A673 (cell line): ENCODE results near the gene SESN1. TPM values are rescaled to one million over a fixed set of nuclear protein-coding genes. Genes with fewer than 3 reads are reported as not detected.

Experiments used
- BruUV-seq: library from RNA; stranded (reverse); fragments of 400-500 nt; replicated peaks from 2 replicates; lab custom pipeline; 2021; lab: Mats Ljungman, UMichigan
- CTCF ChIA-PET: fragments of 300-600 bp; sonication (Branson Sonifier 250); formaldehyde crosslinking; loops from one replicate; lab custom pipeline; 2022; ENCODE audit warnings: antibody characterized with exemption; lab: Charles Lee
- POLR2A ChIA-PET: fragments of 300-600 bp; sonication (Branson Sonifier 250); formaldehyde crosslinking; loops from one replicate; lab custom pipeline; 2022; ENCODE audit warnings: antibody characterized with exemption; ENCODE audit not compliant: low non-redundant PET; lab: Charles Lee
- DNase-seq: peaks from one replicate; pipeline ENCODE4 v3.0.0-alpha.2; 2015; ENCODE audit warnings: low spot score
- H3K27ac ChIP-seq: fragments of 200-600 bp; sonication (generic); 2 replicates; pipeline ENCODE4 v1.5.1; 2016; ENCODE audit warnings: mixed run types, low read depth, mild to moderate bottlenecking, mixed read lengths, antibody characterized with exemption, low read length; ENCODE audit not compliant: poor library complexity, severe bottlenecking
- H3K27me3 ChIP-seq: fragments of 200-600 bp; sonication (generic); replicated peaks from 2 replicates; pipeline ENCODE4 v1.6.1; 2017; ENCODE audit warnings: mixed run types, low read depth, mild to moderate bottlenecking, mixed read lengths, antibody characterized with exemption, low read length; ENCODE audit not compliant: insufficient read depth, poor library complexity
- H3K36me3 ChIP-seq: fragments of 200-600 bp; sonication (generic); 2 replicates; pipeline ENCODE4 v1.6.1; 2016; ENCODE audit warnings: mixed run types, mild to moderate bottlenecking, mixed read lengths, antibody characterized with exemption, low read length; ENCODE audit not compliant: insufficient read depth, poor library complexity, severe bottlenecking
- H3K4me1 ChIP-seq: fragments of 200-600 bp; sonication (generic); 2 replicates; pipeline ENCODE4 v1.6.1; 2017; ENCODE audit warnings: mixed run types, mild to moderate bottlenecking, mixed read lengths, antibody characterized with exemption, low read length; ENCODE audit not compliant: insufficient read depth, poor library complexity, severe bottlenecking
- H3K4me3 ChIP-seq: fragments of 200-600 bp; sonication (generic); 2 replicates; pipeline ENCODE4 v1.5.1; 2016; ENCODE audit warnings: low read depth, mixed run types, mild to moderate bottlenecking, mixed read lengths, low read length; ENCODE audit not compliant: poor library complexity, severe bottlenecking
- H3K9me3 ChIP-seq: fragments of 200-600 bp; sonication (generic); 2 replicates; pipeline ENCODE4 v1.6.1; 2016; ENCODE audit warnings: mixed run types, low read depth, mild to moderate bottlenecking, mixed read lengths, antibody characterized with exemption, low read length; ENCODE audit not compliant: poor library complexity, severe bottlenecking
- EZH2 ChIP-seq: fragments of 200-600 bp; sonication (generic); IDR thresholded peaks from 2 replicates; pipeline ENCODE4 v1.6.1; 2017; ENCODE audit warnings: borderline replicate concordance, low read depth, mild to moderate bottlenecking, mixed read lengths, antibody characterized with exemption, low read length; ENCODE audit not compliant: poor library complexity, severe bottlenecking
- intact Hi-C: fragments of 100-400 bp; cut with micrococcal nuclease; formaldehyde crosslinking; loops from one replicate; pipeline ENCODE4 v1.10.0; 2022; ENCODE audit not compliant: unreplicated experiment
- total RNA-seq: library from RNA; stranded (reverse); gene quantifications from 2 replicates; pipeline ENCODE4 v1.2.3, GENCODE V29; 2021
- TF ChIP-seq, protein P1 (sequence below): fragments of 300-800, 200-600 bp; sonication (generic); conservative IDR thresholded peaks from 2 replicates; pipeline ENCODE4 v1.5.1; 2017; ENCODE audit warnings: low read depth, mild to moderate bottlenecking, antibody characterized with exemption, low read length, moderate library complexity, mixed read lengths

Gene SESN1
- total RNA-seq, 1 experiment from 2014 or later = 4.1 TPM

DNA sequence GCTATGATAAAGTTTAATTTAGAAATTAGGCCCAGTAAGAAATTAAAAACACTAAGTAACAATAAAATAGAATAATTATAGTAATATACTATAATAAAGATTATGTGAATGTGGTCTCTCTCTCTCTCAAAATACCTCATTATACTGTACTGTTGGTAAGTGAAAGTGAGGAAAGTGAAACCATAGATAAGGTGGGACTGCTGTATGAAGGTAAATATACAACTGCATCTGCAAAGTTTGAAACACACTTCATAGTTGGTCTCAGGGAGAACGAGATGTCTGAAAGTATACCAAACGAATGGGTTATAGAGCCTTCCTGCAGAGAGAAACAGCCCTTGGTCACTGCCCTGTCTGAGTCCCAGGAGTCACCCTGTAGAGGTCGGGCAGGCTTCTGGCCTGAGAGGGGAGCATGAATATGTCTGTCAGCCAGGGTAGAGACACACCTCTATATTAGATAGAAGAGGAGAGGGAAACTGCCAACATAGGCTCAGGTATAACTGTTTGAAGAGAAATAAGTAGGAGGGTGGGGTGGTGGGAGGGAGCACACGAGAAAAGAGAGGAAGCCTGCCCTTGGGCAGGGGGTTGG lies 31.8 kb downstream of the SESN1 start:
- BruUV-seq = no TSS peak
- Histone ChIP-seq H3K9me3 (no peaks in the 10 kb centered on the region), H3K27ac (no peak overlapping the region), H3K27me3 (no peaks in the 10 kb centered on the region), H3K4me1 (no peaks in the 10 kb centered on the region), H3K36me3 (no peaks in the 10 kb centered on the region), H3K4me3 (no peak overlapping the region)
- CTCF ChIA-PET = no interaction called here
- DNase-seq = no peak
- POLR2A ChIA-PET = no interaction called here
- intact Hi-C loops = no loop called here
- no peak for TF ChIP-seq EZH2
- TF ChIP-seq, protein P1, sequence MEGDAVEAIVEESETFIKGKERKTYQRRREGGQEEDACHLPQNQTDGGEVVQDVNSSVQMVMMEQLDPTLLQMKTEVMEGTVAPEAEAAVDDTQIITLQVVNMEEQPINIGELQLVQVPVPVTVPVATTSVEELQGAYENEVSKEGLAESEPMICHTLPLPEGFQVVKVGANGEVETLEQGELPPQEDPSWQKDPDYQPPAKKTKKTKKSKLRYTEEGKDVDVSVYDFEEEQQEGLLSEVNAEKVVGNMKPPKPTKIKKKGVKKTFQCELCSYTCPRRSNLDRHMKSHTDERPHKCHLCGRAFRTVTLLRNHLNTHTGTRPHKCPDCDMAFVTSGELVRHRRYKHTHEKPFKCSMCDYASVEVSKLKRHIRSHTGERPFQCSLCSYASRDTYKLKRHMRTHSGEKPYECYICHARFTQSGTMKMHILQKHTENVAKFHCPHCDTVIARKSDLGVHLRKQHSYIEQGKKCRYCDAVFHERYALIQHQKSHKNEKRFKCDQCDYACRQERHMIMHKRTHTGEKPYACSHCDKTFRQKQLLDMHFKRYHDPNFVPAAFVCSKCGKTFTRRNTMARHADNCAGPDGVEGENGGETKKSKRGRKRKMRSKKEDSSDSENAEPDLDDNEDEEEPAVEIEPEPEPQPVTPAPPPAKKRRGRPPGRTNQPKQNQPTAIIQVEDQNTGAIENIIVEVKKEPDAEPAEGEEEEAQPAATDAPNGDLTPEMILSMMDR = no peak

DNA sequence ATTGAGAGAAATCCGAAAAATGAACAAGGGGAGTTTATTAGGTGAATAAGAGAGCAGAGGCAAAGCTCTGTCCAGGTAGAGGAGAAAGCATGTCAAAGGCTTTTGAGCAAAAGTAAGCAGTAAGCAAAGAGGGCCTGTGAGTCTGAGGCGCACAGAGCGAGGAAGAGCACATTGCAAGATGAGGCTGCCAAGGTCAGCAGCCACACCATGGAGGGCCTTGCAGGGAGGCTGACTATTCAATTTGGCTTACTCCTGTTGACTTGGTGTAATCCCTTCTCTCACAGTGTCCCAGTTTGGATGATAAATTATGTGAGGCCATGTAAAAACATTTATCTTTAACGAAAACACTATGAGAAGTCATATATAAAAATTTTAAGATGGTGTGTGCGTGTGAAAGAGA lies 32.4 kb downstream of the SESN1 start:
- DNase-seq = no peak
- ChIA-PET POLR2A (interaction anchor here (0.6 kb wide), 1 partner anchor 74 kb away, joined by 5 read pairs; no protein-coding TSS in a partner anchor), CTCF (no interaction called here)
- no peak overlapping the region for H3K27ac ChIP-seq
- BruUV-seq = no TSS peak
- TF ChIP-seq, protein P1 = no peak
- TF ChIP-seq EZH2 = no peak
- no peaks in the 10 kb centered on the region for H3K9me3 ChIP-seq
- H3K4me1 ChIP-seq = no peaks in the 10 kb centered on the region
- H3K27me3 ChIP-seq = no peaks in the 10 kb centered on the region
- H3K4me3 ChIP-seq = no peak overlapping the region
- intact Hi-C loops = no loop called here
- no peaks in the 10 kb centered on the region for H3K36me3 ChIP-seq

DNA sequence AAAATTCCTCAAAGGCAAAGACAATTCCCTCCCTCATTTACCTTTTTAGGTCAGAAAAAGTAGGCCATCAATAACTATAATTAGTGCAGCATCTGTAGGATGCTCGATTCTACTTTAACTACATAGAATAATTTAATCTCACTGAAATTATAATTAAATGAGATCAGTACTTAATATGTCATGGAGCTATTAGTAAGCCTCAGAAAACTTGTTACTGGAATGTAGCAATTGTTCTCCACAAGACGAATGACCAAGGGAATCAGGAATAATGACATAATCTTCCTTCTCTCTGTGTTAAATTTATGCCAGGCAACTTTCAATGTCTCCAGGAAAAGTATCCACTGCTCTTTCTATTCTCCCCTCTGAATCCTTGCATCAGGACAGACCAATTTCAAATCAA lies 34.1 kb downstream of the SESN1 start:
- Histone ChIP-seq H3K9me3 (no peaks in the 10 kb centered on the region), H3K4me3 (no peak overlapping the region), H3K4me1 (no peaks in the 10 kb centered on the region), H3K27me3 (no peaks in the 10 kb centered on the region), H3K36me3 (no peaks in the 10 kb centered on the region), H3K27ac (no peak overlapping the region)
- ChIA-PET CTCF (no interaction called here), POLR2A (no interaction called here)
- no peak for DNase-seq
- no TSS peak for BruUV-seq
- intact Hi-C loops = no loop called here
- no peak for TF ChIP-seq EZH2
- TF ChIP-seq, protein P1 = no peak
